GM12872 (cell line): ENCODE data around the gene FUT8.

Source experiments
- CTCF ChIP-seq: IDR thresholded peaks from 3 replicates; pipeline ENCODE4 v1.5.1; 2011; ENCODE audit warnings: low read depth, mild to moderate bottlenecking, low read length, moderate library complexity; ENCODE audit not compliant: insufficient read depth

Gene FUT8

GRCh38 chr14:65517635-65518542 lies 105.4 kb downstream of the FUT8 start:
- TF ChIP-seq CTCF, result no peak

DNA sequence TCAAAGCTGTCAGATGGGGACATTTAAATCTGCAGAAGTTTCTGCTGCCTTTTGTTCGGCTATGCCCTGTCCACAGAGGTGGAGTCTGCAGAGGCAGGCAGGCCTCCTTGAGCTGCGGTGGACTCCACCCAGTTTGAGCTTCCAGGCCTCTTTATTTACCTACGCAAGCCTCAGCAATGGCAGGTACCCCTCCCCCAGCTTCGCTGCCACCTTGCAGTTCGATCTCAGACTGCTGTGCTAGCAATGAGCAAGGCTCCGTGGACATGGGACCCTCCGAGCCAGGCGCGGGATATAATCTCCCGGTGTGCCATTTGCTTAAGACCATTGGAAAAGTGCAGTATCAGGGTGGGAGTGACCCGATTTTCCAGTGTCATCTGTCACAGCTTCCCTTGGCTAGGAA lies 115.5 kb downstream of the FUT8 start:
- no peak for TF ChIP-seq CTCF

DNA sequence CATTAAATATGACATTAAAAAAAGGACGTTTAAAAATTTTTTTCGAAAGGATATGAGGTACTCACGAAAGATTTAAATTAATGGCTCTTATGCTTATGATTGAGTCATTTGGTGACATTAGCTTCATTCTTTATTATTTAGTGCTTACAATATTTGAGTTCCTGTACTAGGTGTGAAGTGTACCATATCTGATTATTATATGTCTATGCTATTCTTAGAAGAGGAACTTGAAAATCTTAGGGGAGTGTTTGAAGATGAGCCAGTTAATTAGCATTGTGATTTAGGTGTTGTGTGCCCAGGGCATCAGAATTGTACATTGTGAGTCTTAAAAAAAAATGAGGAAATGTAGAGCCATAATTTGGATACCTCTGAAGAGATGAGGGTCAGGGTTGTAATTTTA lies 118.6 kb downstream of the FUT8 start:
- no peak for TF ChIP-seq CTCF

DNA sequence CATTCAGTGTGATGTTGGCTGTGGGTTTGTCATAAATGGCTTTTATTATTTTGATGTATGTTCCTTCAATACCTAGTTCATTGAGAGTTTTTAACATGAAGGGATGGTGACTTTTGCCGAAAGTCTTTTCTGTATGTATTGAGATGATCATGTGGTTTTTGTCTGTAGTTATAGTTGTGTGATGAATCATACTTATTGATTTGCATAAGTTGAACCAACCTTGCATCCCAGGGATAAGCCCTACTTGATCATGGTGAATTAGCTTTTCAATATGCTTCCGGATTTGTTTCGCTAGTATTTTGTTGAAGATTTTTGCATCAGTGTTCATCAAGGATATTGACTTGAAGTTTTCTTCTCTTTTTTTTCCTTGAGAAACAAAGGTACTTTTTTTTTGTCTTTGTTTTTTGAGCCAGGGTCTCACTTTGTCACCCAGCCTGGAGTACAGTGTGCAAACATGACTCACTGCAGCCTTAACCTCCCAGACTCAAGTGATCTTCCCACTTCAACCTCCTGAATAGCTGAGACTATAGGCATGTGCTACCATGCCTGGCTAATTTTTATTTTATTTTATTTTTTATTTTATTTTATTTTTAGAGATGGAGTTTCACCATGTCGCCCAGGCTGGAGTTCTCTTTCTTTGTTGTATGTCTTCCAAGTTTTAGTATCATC lies 121.3 kb downstream of the FUT8 start:
- TF ChIP-seq CTCF, result no peak

GRCh38 chr14:65536781-65537423 lies 124.4 kb downstream of the FUT8 start:
- TF ChIP-seq CTCF, result no peak

DNA sequence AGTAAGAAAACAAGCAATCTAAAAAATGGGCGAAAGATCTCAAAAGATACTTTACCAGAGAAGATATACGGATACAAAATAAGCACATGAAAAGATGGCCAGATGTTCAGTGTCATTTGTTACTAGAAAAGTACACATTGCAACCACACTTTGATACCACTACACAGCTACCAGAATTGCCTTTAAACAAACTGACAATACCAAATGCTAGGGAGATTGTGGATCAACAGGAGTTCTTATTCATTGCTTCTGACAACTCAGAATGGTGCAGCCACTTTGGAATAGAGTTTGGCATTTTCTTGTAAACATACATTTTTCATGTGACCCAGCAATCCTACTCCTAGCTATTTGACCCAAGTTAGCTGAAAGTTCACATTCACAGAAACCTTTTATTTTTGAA lies 136.3 kb downstream of the FUT8 start:
- no peak for TF ChIP-seq CTCF

GRCh38 chr14:65549429-65549828 lies 136.9 kb downstream of the FUT8 start:
- TF ChIP-seq CTCF, result no peak
